ENCODE data around the gene PPARD. TPM values are rescaled to one million over a fixed set of nuclear protein-coding genes. Genes with fewer than 3 reads are reported as not detected.
A peak's percentile ranks its signal among the peaks of the same experiment; 100 is the strongest.

The PPARD gene
- total RNA-seq, 4 donors from 2014 or later, result 10.0 to 15.3 (median 13.0) TPM

DNA sequence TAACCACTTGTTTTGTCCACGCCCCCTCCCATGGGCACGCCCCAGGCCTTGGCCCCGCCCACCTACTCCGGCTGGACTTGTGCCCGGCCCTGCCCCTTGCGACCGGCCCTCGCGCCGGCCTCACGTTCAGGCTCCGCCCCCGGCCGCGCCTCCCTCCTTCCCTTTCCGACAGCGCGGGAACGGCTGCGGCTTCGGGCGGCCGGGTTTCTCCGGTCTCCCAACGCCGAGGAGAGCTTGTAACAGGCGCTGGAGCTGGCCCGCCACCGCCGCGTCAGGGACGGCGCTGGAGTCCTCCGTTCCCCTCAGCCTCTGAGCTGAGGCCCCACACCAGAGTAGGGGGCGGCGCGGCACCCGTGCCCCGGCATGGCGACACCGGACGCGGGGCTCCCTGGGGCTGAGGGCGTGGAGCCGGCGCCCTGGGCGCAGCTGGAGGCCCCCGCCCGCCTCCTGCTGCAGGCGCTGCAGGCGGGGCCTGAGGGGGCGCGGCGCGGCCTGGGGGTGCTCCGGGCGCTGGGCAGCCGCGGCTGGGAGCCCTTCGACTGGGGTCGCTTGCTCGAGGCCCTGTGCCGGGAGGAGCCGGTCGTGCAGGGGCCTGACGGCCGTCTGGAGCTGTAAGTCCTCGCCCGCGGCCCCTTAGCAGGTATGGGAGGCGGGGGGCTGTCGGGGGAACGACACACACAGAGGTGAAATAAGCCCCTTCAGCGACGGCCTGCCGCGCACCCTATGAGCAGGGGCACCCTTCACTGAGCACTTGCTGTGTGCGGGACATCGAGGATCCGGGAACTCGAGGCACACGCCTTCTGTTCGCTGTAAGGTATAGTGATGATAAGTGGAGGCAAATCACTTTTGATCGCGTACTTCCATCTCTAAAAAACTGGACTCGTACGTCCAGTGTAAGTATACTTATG lies 110.1 kb downstream of the PPARD start, which contains the start of gene FANCE:
FANCE (plus strand) TSS at position 156 of the 908 bp plus-strand sequence; CDS start at position 364, 208 bp downstream.
- Histone ChIP-seq H3K4me1 (peaks cover 0 to 39% (median 15%) of the 10 kb centered on the region in 4 donors), H3K27me3 (no peaks in the 10 kb centered on the region), H3K27ac (peak within 1 kb of the TSS; percentile 43 to 85 (median 76)), H3K4me3 (peak within 1 kb of the TSS; percentile 48 to 73 (median 56)), H3K9me3 (no peaks in the 10 kb centered on the region), H3K36me3 (peaks cover 0 to 21% (median 0%) of the 10 kb centered on the region in 3 donors)
- WGBS, 2 donors, result 1 to 2% methylated on average over 37 to 70 of the region's 87 CpGs
- TF ChIP-seq POLR2A (IDR thresholded peaks at IDR 0.05) (peak in 1 of 2 donors; percentile 72), EP300 (IDR thresholded peaks at IDR 0.05) (peak in 1 of 2 donors; percentile 79)
- TF ChIP-seq, protein P1, sequence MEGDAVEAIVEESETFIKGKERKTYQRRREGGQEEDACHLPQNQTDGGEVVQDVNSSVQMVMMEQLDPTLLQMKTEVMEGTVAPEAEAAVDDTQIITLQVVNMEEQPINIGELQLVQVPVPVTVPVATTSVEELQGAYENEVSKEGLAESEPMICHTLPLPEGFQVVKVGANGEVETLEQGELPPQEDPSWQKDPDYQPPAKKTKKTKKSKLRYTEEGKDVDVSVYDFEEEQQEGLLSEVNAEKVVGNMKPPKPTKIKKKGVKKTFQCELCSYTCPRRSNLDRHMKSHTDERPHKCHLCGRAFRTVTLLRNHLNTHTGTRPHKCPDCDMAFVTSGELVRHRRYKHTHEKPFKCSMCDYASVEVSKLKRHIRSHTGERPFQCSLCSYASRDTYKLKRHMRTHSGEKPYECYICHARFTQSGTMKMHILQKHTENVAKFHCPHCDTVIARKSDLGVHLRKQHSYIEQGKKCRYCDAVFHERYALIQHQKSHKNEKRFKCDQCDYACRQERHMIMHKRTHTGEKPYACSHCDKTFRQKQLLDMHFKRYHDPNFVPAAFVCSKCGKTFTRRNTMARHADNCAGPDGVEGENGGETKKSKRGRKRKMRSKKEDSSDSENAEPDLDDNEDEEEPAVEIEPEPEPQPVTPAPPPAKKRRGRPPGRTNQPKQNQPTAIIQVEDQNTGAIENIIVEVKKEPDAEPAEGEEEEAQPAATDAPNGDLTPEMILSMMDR (IDR thresholded peaks at IDR 0.05), result peak in 2 of 5 experiments; percentile 11 to 23
- peak; percentile 95 to 98 for DNase-seq (ENCODE audit: low spot score in 2 of 2)

DNA sequence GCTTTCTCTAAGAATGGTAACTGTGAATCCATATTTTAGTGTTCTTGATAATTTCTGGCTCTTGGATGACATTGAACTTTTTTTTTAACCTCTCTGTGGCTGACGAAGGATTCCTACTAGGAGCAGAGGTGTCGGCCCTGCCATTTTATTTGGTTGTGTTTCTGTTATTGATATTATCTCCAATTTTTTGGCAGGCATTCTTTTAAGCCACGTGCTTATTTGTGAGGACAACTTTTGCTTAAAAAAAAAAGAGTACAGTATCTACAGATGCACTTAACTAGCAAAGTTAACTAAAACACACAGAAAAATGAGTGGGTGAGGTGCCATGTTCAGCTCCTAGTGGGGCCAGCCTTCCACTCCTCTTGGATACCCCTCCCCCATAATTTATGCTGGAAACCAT lies 110.9 kb downstream of the PPARD start:
- Histone ChIP-seq H3K36me3 (peaks cover 0 to 29% (median 0%) of the 10 kb centered on the region in 3 donors), H3K9me3 (no peaks in the 10 kb centered on the region), H3K27me3 (no peaks in the 10 kb centered on the region), H3K27ac (peak overlapping the region in 2 of 4 donors; percentile 77 to 85), H3K4me1 (peaks cover 0 to 39% (median 15%) of the 10 kb centered on the region in 4 donors), H3K4me3 (peak overlapping the region; percentile 48 to 73 (median 56))
- 15 to 22% methylated on average over 3 of the region's 3 CpGs for WGBS, 2 donors
- TF ChIP-seq POLR2A (IDR thresholded peaks at IDR 0.05) (no peak), EP300 (IDR thresholded peaks at IDR 0.05) (no peak)
- TF ChIP-seq, protein P1 (IDR thresholded peaks at IDR 0.05), result no peak
- DNase-seq (ENCODE audit: low spot score in 2 of 2), result no peak

DNA sequence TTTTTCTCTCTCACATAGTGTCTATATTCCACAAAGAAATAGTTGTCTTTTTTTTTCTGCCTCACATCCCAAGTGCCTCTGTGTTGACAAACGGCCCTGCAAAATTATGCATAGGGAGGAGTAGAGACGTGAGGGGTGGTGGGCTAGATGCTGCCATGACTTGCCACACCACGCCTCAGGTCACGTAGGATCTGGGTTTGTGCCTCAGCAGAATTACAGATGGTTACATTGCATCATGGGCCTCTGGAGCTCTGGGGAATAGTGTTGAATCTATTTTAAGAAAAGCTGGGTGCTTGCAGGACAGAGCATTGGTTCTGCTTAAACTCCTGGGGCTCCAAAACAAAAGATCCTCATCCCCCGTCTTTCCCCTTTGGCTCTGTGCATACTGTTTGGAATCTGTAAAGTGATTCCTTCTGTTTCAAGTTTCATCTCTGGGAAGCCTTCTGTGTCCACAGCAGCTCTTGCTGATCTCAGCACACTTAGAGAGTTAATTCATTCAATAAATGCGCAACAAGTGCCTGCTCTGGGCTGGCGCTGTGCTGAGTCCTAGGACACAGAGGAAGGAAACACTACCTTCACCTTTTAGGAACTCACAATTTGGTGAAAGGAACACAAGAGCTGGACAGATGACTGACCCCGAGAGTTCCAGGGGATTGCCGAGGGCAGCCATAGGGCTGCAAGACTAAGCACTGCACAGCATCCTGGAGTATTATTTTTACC lies 112.2 kb downstream of the PPARD start:
- WGBS, 2 donors, result 56 to 68% methylated on average over 9 of the region's 9 CpGs
- peaks cover 0 to 39% (median 15%) of the 10 kb centered on the region in 4 donors for H3K4me1 ChIP-seq
- H3K36me3 ChIP-seq, result peaks cover 0 to 42% (median 0%) of the 10 kb centered on the region in 3 donors
- DNase-seq (ENCODE audit: low spot score in 2 of 2), result no peak
- H3K4me3 ChIP-seq, result no peak overlapping the region
- H3K27me3 ChIP-seq, result no peaks in the 10 kb centered on the region
- H3K27ac ChIP-seq, result peak overlapping the region in 2 of 4 donors; percentile 58 to 77
- no peaks in the 10 kb centered on the region for H3K9me3 ChIP-seq
- TF ChIP-seq, protein P1 (IDR thresholded peaks at IDR 0.05), result no peak
- peak in 1 of 2 donors; percentile 11 for TF ChIP-seq EP300 (IDR thresholded peaks at IDR 0.05)

DNA sequence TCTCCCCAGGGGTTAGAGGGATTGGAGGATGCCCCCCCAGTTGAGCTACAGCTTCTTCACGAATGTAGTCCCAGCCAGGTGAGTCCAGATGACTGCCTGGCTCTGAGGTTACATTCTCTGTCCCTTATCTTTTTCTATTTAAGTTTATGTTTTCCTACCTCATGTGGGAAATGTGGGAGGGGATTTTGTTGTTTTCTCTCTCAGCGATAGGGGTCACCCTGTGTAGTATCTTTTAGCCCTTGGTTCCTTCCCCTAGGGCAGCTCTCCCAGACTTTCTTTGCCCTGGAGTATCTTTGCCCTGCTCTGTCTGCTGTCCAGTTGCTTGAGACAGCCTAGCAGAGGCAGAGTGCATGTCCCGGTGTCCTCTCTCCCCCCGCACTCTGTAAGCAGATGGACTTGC lies 115.5 kb downstream of the PPARD start:
- Histone ChIP-seq H3K4me3 (no peak overlapping the region), H3K9me3 (no peaks in the 10 kb centered on the region), H3K4me1 (peaks cover 0 to 24% (median 11%) of the 10 kb centered on the region in 4 donors), H3K36me3 (peaks cover 0 to 72% (median 0%) of the 10 kb centered on the region in 3 donors), H3K27me3 (no peaks in the 10 kb centered on the region), H3K27ac (no peak overlapping the region)
- TF ChIP-seq, protein P1 (IDR thresholded peaks at IDR 0.05), result no peak
- no peak for TF ChIP-seq EP300 (IDR thresholded peaks at IDR 0.05)
- no peak for TF ChIP-seq POLR2A (IDR thresholded peaks at IDR 0.05)
- DNase-seq (ENCODE audit: low spot score in 2 of 2), result no peak
- WGBS, 2 donors, result 74 to 76% methylated on average over 4 of the region's 4 CpGs
